Activated T-cell treated with anti-CD3 and anti-CD28 coated beads, Interleukin-2, amount 50 U/mL, for 72 hours (primary cell): ENCODE measurements around the gene PTPRK. TPM values are rescaled to one million over a fixed set of nuclear protein-coding genes. Genes with fewer than 3 reads are reported as not detected.

Experiments
- ATAC-seq, 2 donors: fragments of 150-1000 bp; cut with Tn5 transposase; replicated peaks in 1 of 2; 2 replicates each; pipeline ENCODE4 v1.10.0; 2021; ENCODE audit warnings: moderate library complexity in 2 of 2, mild to moderate bottlenecking in 1 of 2
- DNase-seq, 2 donors: peaks; one replicate each; pipeline ENCODE4 v3.0.0; 2021 to 2022; ENCODE audit warnings: mixed read lengths in 1 of 2
- H3K27ac Mint-ChIP-seq: one replicate; pipeline ENCODE4 v1.8.0; 2022; ENCODE audit warnings: mild to moderate bottlenecking, moderate library complexity, mixed read lengths
- H3K27me3 Mint-ChIP-seq: one replicate; pipeline ENCODE4 v1.8.0; 2022; ENCODE audit warnings: low read depth, mixed read lengths
- H3K36me3 Mint-ChIP-seq, 2 donors: one replicate each; pipeline ENCODE4 v1.8.0; 2022; ENCODE audit warnings: mixed read lengths in 2 of 2, mild to moderate bottlenecking in 1 of 2; ENCODE audit not compliant: insufficient read depth in 2 of 2
- H3K4me1 Mint-ChIP-seq: one replicate; pipeline ENCODE4 v1.8.0; 2022; ENCODE audit warnings: low read depth, mixed read lengths
- H3K4me3 Mint-ChIP-seq, 2 donors: one replicate each; pipeline ENCODE4 v1.8.0; 2022; ENCODE audit warnings: mild to moderate bottlenecking in 2 of 2, mixed read lengths in 2 of 2, moderate library complexity in 2 of 2
- H3K9me3 Mint-ChIP-seq, 2 donors: one replicate each; pipeline ENCODE4 v1.8.0; 2022; ENCODE audit warnings: mixed read lengths in 2 of 2
- total RNA-seq, 2 donors: library from RNA; stranded (reverse); gene quantifications; one replicate each; pipeline ENCODE4 v1.2.3, GENCODE V29; 2022

PTPRK gene
- total RNA-seq, 2 donors from 2014 or later = 3.8 to 6.4 TPM

DNA sequence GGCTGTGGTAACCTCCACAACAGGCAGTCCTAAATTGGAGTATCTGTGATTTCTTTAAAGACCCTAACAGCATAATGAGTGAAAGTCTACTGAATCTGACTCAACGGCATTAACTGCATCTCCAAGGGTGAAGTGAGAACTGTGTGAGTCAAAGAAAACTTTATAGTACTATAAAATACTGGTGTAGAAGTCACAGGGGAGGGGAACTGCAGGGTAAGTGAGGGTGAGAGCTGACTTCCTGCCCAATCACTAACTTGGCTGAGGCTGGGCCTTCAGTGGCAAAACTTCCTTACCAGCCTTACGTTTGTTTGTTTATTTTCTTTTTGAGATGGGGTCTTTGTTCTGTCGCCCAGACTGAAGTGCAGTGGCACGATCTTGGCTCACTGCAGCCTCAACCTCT is 109.8 kb downstream of the PTPRK start:
- DNase-seq (no peak), ATAC-seq (no peak)
- Mint-ChIP-seq H3K27me3 (no peaks in the 10 kb centered on the region), H3K4me1 (no peaks in the 10 kb centered on the region), H3K9me3 (no peaks in the 10 kb centered on the region), H3K4me3 (no peak overlapping the region), H3K27ac (no peak overlapping the region), H3K36me3 (no peaks in the 10 kb centered on the region)

DNA sequence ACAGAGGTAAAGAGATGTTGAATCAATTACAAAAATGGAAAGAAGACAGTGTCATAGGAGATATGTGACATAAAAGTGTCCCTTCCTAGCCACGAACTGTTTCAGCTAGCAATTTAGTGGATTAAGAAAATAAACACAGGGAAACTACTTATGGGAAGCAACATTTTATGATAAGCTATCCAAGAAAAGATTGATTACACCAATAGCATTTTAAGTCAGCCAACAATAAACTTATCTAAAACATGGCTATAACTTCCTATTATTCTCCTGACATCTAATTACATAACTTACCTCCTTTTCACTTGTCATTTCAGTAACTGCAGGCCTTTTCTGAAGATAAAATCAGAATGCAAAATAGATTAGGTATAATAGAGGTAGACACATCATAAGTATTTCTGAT is 111.4 kb downstream of the PTPRK start:
- no peak overlapping the region for H3K27ac Mint-ChIP-seq
- no peaks in the 10 kb centered on the region for H3K9me3 Mint-ChIP-seq

DNA sequence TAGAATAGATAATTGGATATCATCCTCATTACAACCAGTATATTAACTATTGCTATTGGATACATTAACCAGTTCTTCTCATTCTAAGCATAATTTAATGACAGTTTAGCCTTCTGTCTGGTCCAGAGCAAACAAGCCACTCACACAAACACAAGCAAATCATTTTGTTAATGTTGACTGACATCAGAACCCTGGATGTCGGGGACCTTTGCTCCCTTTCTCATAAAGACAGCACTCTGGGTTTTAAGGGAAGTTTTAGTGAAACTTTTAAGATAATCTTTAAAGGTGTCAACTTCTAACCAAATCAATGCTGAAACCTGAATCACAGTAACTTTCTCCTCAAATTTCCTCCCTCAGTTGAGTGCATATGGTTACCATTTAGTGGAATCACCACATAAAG is 113.9 kb downstream of the PTPRK start:
- H3K27ac Mint-ChIP-seq = no peak overlapping the region
- DNase-seq (no peak), ATAC-seq (no peak)
- H3K9me3 Mint-ChIP-seq = no peaks in the 10 kb centered on the region
- H3K4me1 Mint-ChIP-seq = peaks cover 14% of the 10 kb centered on the region
- H3K4me3 Mint-ChIP-seq = no peak overlapping the region
- no peaks in the 10 kb centered on the region for H3K36me3 Mint-ChIP-seq
- H3K27me3 Mint-ChIP-seq = no peaks in the 10 kb centered on the region

More for the DNA sequence above, 111.4 kb downstream of the PTPRK start:
- Mint-ChIP-seq H3K4me3 (no peak overlapping the region), H3K4me1 (peaks cover 5% of the 10 kb centered on the region), H3K36me3 (no peaks in the 10 kb centered on the region), H3K27me3 (no peaks in the 10 kb centered on the region)
- ATAC-seq = no peak
- no peak for DNase-seq

DNA sequence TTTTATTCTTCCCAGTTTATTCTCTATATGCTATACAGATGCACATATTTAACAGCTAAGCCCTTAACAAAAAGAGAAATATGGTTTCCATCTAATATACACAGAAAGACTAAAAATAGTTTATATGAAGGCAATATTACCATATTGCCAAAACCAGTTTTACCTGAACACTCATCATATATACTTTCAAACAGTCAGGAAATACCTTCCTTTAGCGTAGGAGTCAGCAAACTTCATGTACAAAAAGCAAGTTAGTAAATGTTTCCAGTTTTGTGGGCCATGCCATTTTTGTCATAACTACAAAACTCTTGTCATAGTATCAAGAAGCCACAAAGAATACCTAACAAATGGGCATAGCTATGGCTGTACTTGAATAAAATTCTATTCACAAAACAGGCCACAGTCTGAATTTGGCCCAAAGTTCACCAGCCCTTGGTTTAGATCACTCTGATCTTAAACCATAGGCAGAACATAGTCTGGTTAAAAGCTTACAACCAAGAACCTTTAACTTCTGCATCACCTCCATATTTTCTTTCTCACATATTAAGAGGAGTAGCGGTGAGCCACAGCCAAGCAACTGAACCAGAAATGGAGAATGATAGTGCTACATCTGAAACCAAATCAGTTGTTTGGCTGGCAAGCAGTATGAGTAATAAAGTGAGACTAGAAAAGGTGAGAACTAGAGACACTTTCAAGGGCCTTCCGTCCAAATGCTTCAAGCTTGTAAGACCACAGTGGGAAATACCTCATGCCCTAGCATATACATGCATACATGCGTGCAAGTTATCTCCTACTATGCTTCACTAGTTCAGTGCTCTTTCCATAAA is 116.6 kb downstream of the PTPRK start:
- Mint-ChIP-seq H3K36me3 (no peaks in the 10 kb centered on the region), H3K4me3 (peak overlapping the region in 1 of 2 donors; percentile 3), H3K27ac (no peak overlapping the region), H3K27me3 (no peaks in the 10 kb centered on the region), H3K9me3 (no peaks in the 10 kb centered on the region), H3K4me1 (peaks cover 14% of the 10 kb centered on the region)
- ATAC-seq (peak; percentile 47 to 60), DNase-seq (no peak)

DNA sequence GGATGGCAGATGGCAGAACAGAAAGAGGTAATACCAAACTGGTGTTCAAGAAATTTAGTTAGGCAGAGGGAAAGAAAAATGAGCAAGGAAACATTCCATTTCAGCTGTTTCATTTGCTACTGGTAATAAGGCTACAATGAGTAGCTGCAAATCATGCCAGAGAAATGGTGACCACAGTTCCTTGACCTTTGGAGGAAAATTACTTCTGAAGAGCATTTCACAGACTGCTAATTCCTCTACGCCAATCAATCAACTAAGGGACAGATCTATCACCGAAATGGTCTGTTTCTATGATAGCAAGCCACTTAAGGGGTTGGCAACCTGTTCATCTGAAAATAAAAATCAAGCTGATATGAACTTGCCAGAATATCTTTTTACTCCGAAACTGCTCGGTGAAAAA is 119.5 kb downstream of the PTPRK start:
- H3K36me3 Mint-ChIP-seq = no peaks in the 10 kb centered on the region
- peaks cover 14% of the 10 kb centered on the region for H3K4me1 Mint-ChIP-seq
- ATAC-seq (no peak), DNase-seq (no peak)
- H3K27ac Mint-ChIP-seq = no peak overlapping the region
- H3K4me3 Mint-ChIP-seq = no peak overlapping the region
- H3K9me3 Mint-ChIP-seq = peaks cover 0 to 2% of the 10 kb centered on the region in 2 donors
- H3K27me3 Mint-ChIP-seq = no peaks in the 10 kb centered on the region

DNA sequence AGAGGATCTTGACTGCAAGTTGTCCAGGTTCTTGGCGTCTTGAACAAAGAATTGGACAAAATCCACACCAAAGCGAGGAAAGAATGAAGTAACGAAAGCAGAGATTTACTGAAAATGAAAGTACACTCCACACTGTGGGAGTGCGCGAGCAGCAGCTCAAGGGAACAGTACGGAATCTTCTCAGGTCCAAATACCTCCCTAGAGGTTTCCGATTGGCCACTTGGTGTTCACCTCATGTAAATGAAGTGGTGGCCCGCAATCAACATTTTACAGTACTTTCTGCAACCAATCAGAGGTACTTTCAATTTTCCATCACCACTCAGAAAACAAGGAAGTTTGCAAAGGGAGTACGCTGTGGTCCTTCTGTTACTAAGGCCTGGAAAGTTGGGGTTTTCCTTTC is 122.4 kb downstream of the PTPRK start:
- no peak overlapping the region for H3K4me3 Mint-ChIP-seq
- H3K9me3 Mint-ChIP-seq = peaks cover 0 to 2% of the 10 kb centered on the region in 2 donors
- no peak for ATAC-seq
- H3K36me3 Mint-ChIP-seq = no peaks in the 10 kb centered on the region
- DNase-seq = no peak
- H3K4me1 Mint-ChIP-seq = no peaks in the 10 kb centered on the region
- no peaks in the 10 kb centered on the region for H3K27me3 Mint-ChIP-seq
- H3K27ac Mint-ChIP-seq = no peak overlapping the region

GRCh38 chr6:128395596-128395995 is 124.8 kb downstream of the PTPRK start:
- peaks cover 0 to 2% of the 10 kb centered on the region in 2 donors for H3K9me3 Mint-ChIP-seq
- no peak overlapping the region for H3K27ac Mint-ChIP-seq
- H3K4me3 Mint-ChIP-seq = no peak overlapping the region
- no peaks in the 10 kb centered on the region for H3K4me1 Mint-ChIP-seq
- no peaks in the 10 kb centered on the region for H3K36me3 Mint-ChIP-seq
- ATAC-seq (no peak), DNase-seq (no peak)
- no peaks in the 10 kb centered on the region for H3K27me3 Mint-ChIP-seq

DNA sequence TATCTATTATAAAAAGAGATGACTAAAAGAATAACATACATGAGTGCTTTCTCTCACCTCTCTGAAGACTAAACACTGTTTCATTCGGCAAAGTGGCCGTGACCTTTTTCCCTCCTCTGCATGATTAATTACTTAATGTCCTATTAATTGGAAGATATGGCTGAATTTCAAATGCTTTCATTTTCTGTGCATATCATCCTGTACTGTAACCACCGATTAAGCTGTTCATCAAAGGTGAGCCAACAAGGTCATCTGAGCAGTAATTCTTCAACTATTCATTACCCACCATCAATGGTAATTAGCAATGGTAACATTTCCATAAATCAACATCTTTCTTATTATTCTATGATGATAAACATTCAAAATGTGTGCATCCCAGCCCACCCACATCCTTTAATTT is 125.2 kb downstream of the PTPRK start:
- H3K4me3 Mint-ChIP-seq = no peak overlapping the region
- H3K27ac Mint-ChIP-seq = no peak overlapping the region
- no peaks in the 10 kb centered on the region for H3K27me3 Mint-ChIP-seq
- DNase-seq = no peak
- ATAC-seq = no peak
- no peaks in the 10 kb centered on the region for H3K4me1 Mint-ChIP-seq
- peaks cover 0 to 2% of the 10 kb centered on the region in 2 donors for H3K9me3 Mint-ChIP-seq
- no peaks in the 10 kb centered on the region for H3K36me3 Mint-ChIP-seq

GRCh38 chr6:128394167-128394566 is 126.2 kb downstream of the PTPRK start:
- no peaks in the 10 kb centered on the region for H3K36me3 Mint-ChIP-seq
- no peak overlapping the region for H3K4me3 Mint-ChIP-seq
- ATAC-seq (no peak), DNase-seq (no peak)
- no peaks in the 10 kb centered on the region for H3K27me3 Mint-ChIP-seq
- H3K4me1 Mint-ChIP-seq = no peaks in the 10 kb centered on the region
- H3K9me3 Mint-ChIP-seq = peaks cover 0 to 2% of the 10 kb centered on the region in 2 donors
- H3K27ac Mint-ChIP-seq = no peak overlapping the region

DNA sequence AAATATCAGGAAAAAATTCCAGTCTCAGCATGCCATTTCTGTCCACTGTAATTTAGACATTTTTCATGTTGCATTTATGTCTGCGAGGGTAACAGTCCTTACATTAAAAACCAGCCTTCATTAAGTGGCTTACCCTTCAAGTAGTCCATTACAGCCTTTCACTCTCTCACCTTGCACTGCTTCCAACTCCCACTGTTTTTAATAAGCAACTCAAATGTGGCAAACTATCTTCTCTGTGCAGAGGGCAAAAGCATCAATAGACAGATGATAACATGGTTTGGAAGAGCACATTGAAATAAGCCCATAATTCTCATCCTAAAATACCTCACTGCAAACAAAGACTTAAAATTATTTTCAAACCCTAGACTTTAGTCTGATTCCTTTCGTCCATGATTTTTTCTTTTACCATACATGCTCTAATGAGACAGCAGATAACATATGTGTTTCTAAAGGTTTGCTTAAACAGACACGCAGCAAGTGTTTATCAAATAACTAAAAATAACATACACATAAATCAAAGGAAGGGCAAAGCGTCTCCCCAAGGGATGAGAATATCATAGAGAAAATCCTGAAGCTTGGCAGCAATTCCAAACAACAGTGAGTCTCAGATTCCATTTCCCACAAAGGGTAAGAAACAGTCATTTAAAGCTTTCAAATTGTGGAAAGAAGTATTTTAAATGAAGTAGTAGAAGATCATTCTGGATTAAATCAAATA is 130.4 kb downstream of the PTPRK start:
- no peak overlapping the region for H3K27ac Mint-ChIP-seq
- ATAC-seq (no peak), DNase-seq (no peak)
- no peaks in the 10 kb centered on the region for H3K9me3 Mint-ChIP-seq
- no peaks in the 10 kb centered on the region for H3K27me3 Mint-ChIP-seq
- H3K4me1 Mint-ChIP-seq = no peaks in the 10 kb centered on the region
- no peak overlapping the region for H3K4me3 Mint-ChIP-seq
- no peaks in the 10 kb centered on the region for H3K36me3 Mint-ChIP-seq

DNA sequence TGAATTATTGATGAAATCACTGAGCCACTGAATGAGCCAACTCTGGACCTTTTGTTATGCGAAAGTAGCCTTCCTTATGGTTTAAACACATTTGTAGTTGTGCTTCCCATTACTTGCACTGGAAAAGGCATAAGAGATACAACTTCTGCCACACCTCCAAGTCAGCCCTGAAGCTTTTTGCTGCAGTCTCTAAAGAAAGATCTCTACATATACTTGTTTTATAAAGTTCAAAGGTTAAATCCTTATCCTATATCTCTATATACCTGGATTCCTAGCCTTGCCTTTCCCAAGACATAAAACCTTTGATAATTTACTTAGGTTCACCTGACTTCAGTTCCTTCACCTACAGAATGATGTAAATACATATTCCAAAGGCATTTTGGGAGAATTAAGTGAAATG is 132.0 kb downstream of the PTPRK start:
- H3K4me1 Mint-ChIP-seq = no peaks in the 10 kb centered on the region
- DNase-seq (no peak), ATAC-seq (no peak)
- no peaks in the 10 kb centered on the region for H3K36me3 Mint-ChIP-seq
- H3K27ac Mint-ChIP-seq = no peak overlapping the region
- H3K9me3 Mint-ChIP-seq = no peaks in the 10 kb centered on the region
- H3K27me3 Mint-ChIP-seq = no peaks in the 10 kb centered on the region
- no peak overlapping the region for H3K4me3 Mint-ChIP-seq

DNA sequence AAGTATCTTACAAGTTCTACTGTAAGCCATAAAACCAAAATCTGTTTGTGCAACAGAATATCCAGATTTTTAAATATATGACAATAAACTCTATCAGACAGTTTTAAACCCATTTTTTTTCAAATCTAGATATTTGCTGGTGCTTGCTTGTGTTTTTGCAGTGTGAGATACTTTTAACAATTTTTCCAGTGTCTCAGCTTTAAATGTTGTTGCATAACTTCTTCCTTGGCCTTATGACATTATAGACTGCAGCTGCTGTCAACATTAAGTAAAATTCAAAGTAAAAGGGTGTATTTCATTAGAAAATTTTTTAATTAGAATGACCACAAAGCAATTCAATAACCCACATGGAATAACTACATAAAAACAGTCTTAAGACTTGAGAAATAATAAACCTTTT is 139.5 kb downstream of the PTPRK start:
- no peaks in the 10 kb centered on the region for H3K4me1 Mint-ChIP-seq
- H3K9me3 Mint-ChIP-seq = peaks cover 9 to 10% of the 10 kb centered on the region in 2 donors
- H3K27me3 Mint-ChIP-seq = no peaks in the 10 kb centered on the region
- no peak for DNase-seq
- H3K36me3 Mint-ChIP-seq = peaks cover 8% of the 10 kb centered on the region in 2 donors
- no peak overlapping the region for H3K27ac Mint-ChIP-seq
- no peak overlapping the region for H3K4me3 Mint-ChIP-seq
- no peak for ATAC-seq

- H3K27me3 Mint-ChIP-seq = no peaks in the 10 kb centered on the region
- H3K4me3 Mint-ChIP-seq = no peak overlapping the region
- DNase-seq = no peak
- no peak overlapping the region for H3K27ac Mint-ChIP-seq
- no peaks in the 10 kb centered on the region for H3K4me1 Mint-ChIP-seq
- peaks cover 12 to 13% of the 10 kb centered on the region in 2 donors for H3K9me3 Mint-ChIP-seq
- no peak for ATAC-seq
- H3K36me3 Mint-ChIP-seq = peaks cover 8 to 9% of the 10 kb centered on the region in 2 donors
Measured at GRCh38 chr6:128379577-128379976, 140.8 kb downstream of the PTPRK start.
